DOHH2 (cell line): ENCODE results near the gene PPP1R15B.

Experiments used
- EZH2phosphoT487 ChIP-seq: fragments of 200-600 bp; sonication (generic); IDR thresholded peaks from 2 replicates; pipeline ENCODE4 v1.6.1; 2017; ENCODE audit warnings: borderline replicate concordance, mild to moderate bottlenecking, antibody characterized with exemption, low read length, moderate library complexity, mixed read lengths
- TF ChIP-seq, protein P1 (sequence below): fragments of 200-600 bp; sonication (generic); IDR thresholded peaks from one replicate; pipeline ENCODE4 v1.5.1; 2014; ENCODE audit warnings: antibody characterized with exemption, mild to moderate bottlenecking, low read depth, low read length; ENCODE audit not compliant: poor library complexity, severe bottlenecking

DNA sequence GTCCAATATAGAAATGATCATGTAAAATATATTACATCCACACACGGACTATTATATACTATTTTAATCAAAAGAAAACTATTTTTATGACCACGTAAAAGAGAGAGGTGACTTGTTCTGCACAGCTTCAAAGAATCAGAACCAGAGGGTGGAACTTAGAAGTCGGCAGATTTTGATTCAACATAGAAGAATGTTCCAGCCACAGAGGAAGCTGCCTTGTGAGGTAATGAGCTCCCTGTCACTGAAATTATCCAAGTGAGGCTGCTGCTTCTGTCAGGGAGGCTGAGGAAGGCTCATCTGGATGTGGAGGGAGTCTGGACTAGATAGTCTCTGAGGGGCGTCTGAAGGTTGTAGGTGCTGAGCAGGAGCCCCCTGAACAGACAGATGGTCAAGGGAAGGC lies 54.6 kb downstream of the PPP1R15B start:
- TF ChIP-seq, protein P1, sequence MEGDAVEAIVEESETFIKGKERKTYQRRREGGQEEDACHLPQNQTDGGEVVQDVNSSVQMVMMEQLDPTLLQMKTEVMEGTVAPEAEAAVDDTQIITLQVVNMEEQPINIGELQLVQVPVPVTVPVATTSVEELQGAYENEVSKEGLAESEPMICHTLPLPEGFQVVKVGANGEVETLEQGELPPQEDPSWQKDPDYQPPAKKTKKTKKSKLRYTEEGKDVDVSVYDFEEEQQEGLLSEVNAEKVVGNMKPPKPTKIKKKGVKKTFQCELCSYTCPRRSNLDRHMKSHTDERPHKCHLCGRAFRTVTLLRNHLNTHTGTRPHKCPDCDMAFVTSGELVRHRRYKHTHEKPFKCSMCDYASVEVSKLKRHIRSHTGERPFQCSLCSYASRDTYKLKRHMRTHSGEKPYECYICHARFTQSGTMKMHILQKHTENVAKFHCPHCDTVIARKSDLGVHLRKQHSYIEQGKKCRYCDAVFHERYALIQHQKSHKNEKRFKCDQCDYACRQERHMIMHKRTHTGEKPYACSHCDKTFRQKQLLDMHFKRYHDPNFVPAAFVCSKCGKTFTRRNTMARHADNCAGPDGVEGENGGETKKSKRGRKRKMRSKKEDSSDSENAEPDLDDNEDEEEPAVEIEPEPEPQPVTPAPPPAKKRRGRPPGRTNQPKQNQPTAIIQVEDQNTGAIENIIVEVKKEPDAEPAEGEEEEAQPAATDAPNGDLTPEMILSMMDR = no peak
- TF ChIP-seq EZH2phosphoT487 = no peak
